ENCODE results near the gene PCDHA9. TPM values are rescaled to one million over a fixed set of nuclear protein-coding genes. Genes with fewer than 3 reads are reported as not detected.
"Not testable (repeated sequence)": the region's sequence is repeated elsewhere in the genome, so short reads cannot be mapped to it uniquely, and the experiment has no call there.

PCDHA9 gene
- total and polyA plus RNA-seq, 10 donors = 0.13 to 0.98 (median 0.17) TPM; not detected in 5

GRCh38 chr5:140835622-140836510 is 12.3 kb upstream of the PCDHA9 start:
- intact Hi-C loops (cut with DNase I; ENCODE audit: low total_unique reads) = no loop called here
- H3K9me3 ChIP-seq = peaks cover 0 to 55% (median 27%) of the 10 kb centered on the region in 8 donors
- no peak overlapping the region for H3K27ac ChIP-seq
- TF ChIP-seq POLR2AphosphoS5 (IDR thresholded peaks at IDR 0.05) (no peak), CTCF (IDR thresholded peaks at IDR 0.05 in 8 of 11, conservative IDR thresholded peaks at IDR 0.05 in 3 of 11) (no peak), POLR2A (IDR thresholded peaks at IDR 0.05) (no peak)
- 42 to 57% (median 50%) methylated on average over 92 to 103 of the region's 103 CpGs for WGBS, 5 donors
- no peaks in the 10 kb centered on the region for H3K4me1 ChIP-seq
- H3K27me3 ChIP-seq (replicated peaks in 1 of 7) = peaks cover 0 to 86% (median 4%) of the 10 kb centered on the region in 7 donors
- H3K36me3 ChIP-seq = no peaks in the 10 kb centered on the region
- no peak overlapping the region for H3K4me3 ChIP-seq
- no peak for DNase-seq

GRCh38 chr5:140840978-140841962 is 6.9 kb upstream of the PCDHA9 start, which contains the start of gene PCDHA8:
Gene PCDHA8 (plus strand): TSS chr5:140841187. CDS start chr5:140841322, 135 bp downstream.
- 17 to 42% (median 30%) methylated on average over 33 to 47 of the region's 47 CpGs for WGBS, 5 donors
- Histone ChIP-seq H3K9me3 (peaks cover 0 to 52% (median 33%) of the 10 kb centered on the region in 8 donors), H3K4me1 (no peaks in the 10 kb centered on the region), H3K27me3 (replicated peaks in 1 of 7) (peaks cover 0 to 85% (median 4%) of the 10 kb centered on the region in 7 donors), H3K27ac (no peak within 1 kb of the TSS), H3K4me3 (no peak within 1 kb of the TSS), H3K36me3 (no peaks in the 10 kb centered on the region)
- intact Hi-C loops (cut with DNase I; ENCODE audit: low total_unique reads) = no loop called here
- DNase-seq = no peak
- no peak for TF ChIP-seq CTCF (IDR thresholded peaks at IDR 0.05 in 8 of 11, conservative IDR thresholded peaks at IDR 0.05 in 3 of 11)
- TF ChIP-seq POLR2A (IDR thresholded peaks at IDR 0.05) = no peak
- TF ChIP-seq POLR2AphosphoS5 (IDR thresholded peaks at IDR 0.05) = no peak

GRCh38 chr5:140842798-140843733 is 5.1 kb upstream of the PCDHA9 start:
- Histone ChIP-seq H3K4me3 (no peak overlapping the region), H3K36me3 (no peaks in the 10 kb centered on the region), H3K27me3 (replicated peaks in 1 of 7) (peaks cover 0 to 87% (median 5%) of the 10 kb centered on the region in 7 donors), H3K27ac (no peak overlapping the region), H3K4me1 (no peaks in the 10 kb centered on the region), H3K9me3 (peaks cover 0 to 53% (median 33%) of the 10 kb centered on the region in 8 donors)
- intact Hi-C loops (cut with DNase I; ENCODE audit: low total_unique reads) = no loop called here
- TF ChIP-seq POLR2AphosphoS5 (IDR thresholded peaks at IDR 0.05) = no peak
- no peak for TF ChIP-seq CTCF (IDR thresholded peaks at IDR 0.05 in 8 of 11, conservative IDR thresholded peaks at IDR 0.05 in 3 of 11)
- TF ChIP-seq POLR2A (IDR thresholded peaks at IDR 0.05) = no peak
- peak; percentile 69 for DNase-seq
- 48 to 65% (median 53%) methylated on average over 53 to 87 of the region's 87 CpGs; no CpG with 5 or more reads in 1 of the 5 donors for WGBS, 5 donors

GRCh38 chr5:140849831-140850634 is 1.9 kb downstream of the PCDHA9 start:
- DNase-seq; H3K36me3 ChIP-seq; intact Hi-C loops (cut with DNase I; ENCODE audit: low total_unique reads); H3K4me1 ChIP-seq; H3K27ac ChIP-seq; H3K4me3 ChIP-seq: not testable (repeated sequence)
- WGBS, 5 donors = 44 to 61% (median 54%) methylated on average over 53 to 101 of the region's 101 CpGs; no CpG with 5 or more reads in 1 of the 5 donors
- Histone ChIP-seq H3K9me3 (peaks cover 0 to 52% (median 20%) of the 10 kb centered on the region in 8 donors), H3K27me3 (replicated peaks in 1 of 7) (peaks cover 0 to 76% (median 10%) of the 10 kb centered on the region in 7 donors)

Measured in spleen (tissue), 11 donors.